Peyer's patch (tissue), 4 donors: Measurements from ENCODE around the gene WBP11. TPM values are rescaled to one million over a fixed set of nuclear protein-coding genes. Genes with fewer than 3 reads are reported as not detected.
A peak's percentile ranks its signal among the peaks of the same experiment; 100 is the strongest.

Experiments
- DNase-seq, 3 donors: peaks; one replicate each; pipeline ENCODE4 v3.0.0-alpha.2; 2017 to 2019
- H3K27ac ChIP-seq, 4 donors: fragments of 200-600 bp; sonication (generic); one replicate each; pipeline ENCODE4 v1.5.1; 2016 to 2019
- H3K27me3 ChIP-seq, 2 donors: fragments of 200-600 bp; sonication (generic); one replicate each; pipeline ENCODE4 v1.5.1; 2019
- H3K36me3 ChIP-seq, 3 donors: fragments of 200-600 bp; sonication (generic); one replicate each; pipeline ENCODE4 v1.5.1; 2016 to 2019
- H3K4me1 ChIP-seq, 4 donors: fragments of 200-600 bp; sonication (generic); one replicate each; pipeline ENCODE4 v1.5.1; 2016 to 2019
- H3K4me3 ChIP-seq, 4 donors: fragments of 200-600 bp; sonication (generic); 1 replicate in 3 of 4; 2 replicates in 1 of 4; pipeline ENCODE4 v1.5.1; 2016 to 2019; ENCODE audit warnings: mild to moderate bottlenecking in 1 of 4
- H3K9me3 ChIP-seq, 4 donors: fragments of 200-600 bp; sonication (generic); one replicate each; pipeline ENCODE4 v1.5.1; 2016 to 2019; ENCODE audit warnings: mild to moderate bottlenecking in 1 of 4
- CTCF ChIP-seq, 6 experiments: fragments of 450-650 bp in 4 of 6; fragments of 200-600 bp in 2 of 6; sonication (generic) in 1 of 6; IDR thresholded peaks; one replicate each; pipeline ENCODE4 v1.5.1; 2017 to 2019; ENCODE audit warnings: antibody characterized with exemption in 6 of 6, mild to moderate bottlenecking in 3 of 6, moderate library complexity in 1 of 6
- POLR2A ChIP-seq, 2 donors: fragments of 450-650 bp; IDR thresholded peaks; one replicate each; pipeline ENCODE4 v1.5.1; 2017; ENCODE audit warnings: antibody characterized with exemption in 2 of 2, mild to moderate bottlenecking in 2 of 2, moderate library complexity in 2 of 2
- total RNA-seq, 4 donors: library from RNA; depleted of rRNA; stranded (reverse); fragments of >200 nt; gene quantifications; one replicate each; pipeline ENCODE4 v1.1.0, GENCODE V29; 2016

The WBP11 gene
- total RNA-seq, 4 donors from 2014 or later, result 12.3 to 42.9 (median 12.8) TPM

- peak overlapping the region; percentile 88 to 99 (median 92) for H3K27ac ChIP-seq
- H3K36me3 ChIP-seq, result no peaks in the 10 kb centered on the region
- H3K27me3 ChIP-seq, result no peaks in the 10 kb centered on the region
- DNase-seq, result peak; percentile 32 to 75 (median 68)
- TF ChIP-seq CTCF (IDR thresholded peaks at IDR 0.05) (no peak), POLR2A (IDR thresholded peaks at IDR 0.05) (peak in 1 of 2 donors; percentile 40)
- no peaks in the 10 kb centered on the region for H3K4me1 ChIP-seq
- peak overlapping the region; percentile 63 to 90 (median 69) for H3K4me3 ChIP-seq
- H3K9me3 ChIP-seq, result no peaks in the 10 kb centered on the region
Observed at GRCh38 chr12:14774906-14775635, 28.2 kb downstream of the WBP11 start.

GRCh38 chr12:14774074-14774905 lies 29.0 kb downstream of the WBP11 start:
- Histone ChIP-seq H3K9me3 (no peaks in the 10 kb centered on the region), H3K4me1 (peaks cover 0 to 2% (median 0%) of the 10 kb centered on the region in 4 donors), H3K36me3 (no peaks in the 10 kb centered on the region), H3K27me3 (no peaks in the 10 kb centered on the region), H3K27ac (peak overlapping the region; percentile 88 to 99 (median 92)), H3K4me3 (peak overlapping the region; percentile 63 to 90 (median 69))
- TF ChIP-seq POLR2A (IDR thresholded peaks at IDR 0.05) (peak; percentile 98), CTCF (IDR thresholded peaks at IDR 0.05) (peak in 2 of 6 experiments; percentile 15 to 18)
- peak; percentile 94 to 98 (median 95) for DNase-seq

- Histone ChIP-seq H3K9me3 (no peaks in the 10 kb centered on the region), H3K27ac (peak overlapping the region; percentile 88 to 99 (median 92)), H3K4me3 (peak overlapping the region; percentile 63 to 90 (median 69)), H3K36me3 (no peaks in the 10 kb centered on the region), H3K27me3 (no peaks in the 10 kb centered on the region), H3K4me1 (peaks cover 0 to 8% (median 0%) of the 10 kb centered on the region in 4 donors)
- peak in 2 of 3 donors; percentile 57 to 72 for DNase-seq
- TF ChIP-seq POLR2A (IDR thresholded peaks at IDR 0.05), result no peak
- TF ChIP-seq CTCF (IDR thresholded peaks at IDR 0.05), result no peak
Observed at GRCh38 chr12:14773685-14774073, 29.6 kb downstream of the WBP11 start.

- Histone ChIP-seq H3K4me3 (no peak overlapping the region), H3K27ac (peak overlapping the region in 1 of 4 donors; percentile 88), H3K36me3 (no peaks in the 10 kb centered on the region), H3K9me3 (no peaks in the 10 kb centered on the region), H3K27me3 (no peaks in the 10 kb centered on the region), H3K4me1 (peaks cover 0 to 10% (median 0%) of the 10 kb centered on the region in 4 donors)
- DNase-seq, result no peak
- TF ChIP-seq POLR2A (IDR thresholded peaks at IDR 0.05), result no peak
- no peak for TF ChIP-seq CTCF (IDR thresholded peaks at IDR 0.05)
Observed at GRCh38 chr12:14772946-14773345, 30.3 kb downstream of the WBP11 start.

GRCh38 chr12:14771651-14772137 lies 31.6 kb downstream of the WBP11 start:
- Histone ChIP-seq H3K27ac (peak overlapping the region; percentile 96 to 97 (median 96)), H3K27me3 (no peaks in the 10 kb centered on the region), H3K36me3 (peaks cover 0 to 2% (median 0%) of the 10 kb centered on the region in 3 donors), H3K4me1 (peaks cover 0 to 10% (median 0%) of the 10 kb centered on the region in 4 donors), H3K9me3 (no peaks in the 10 kb centered on the region), H3K4me3 (peak overlapping the region; percentile 70 to 89 (median 75))
- TF ChIP-seq CTCF (IDR thresholded peaks at IDR 0.05) (no peak), POLR2A (IDR thresholded peaks at IDR 0.05) (no peak)
- no peak for DNase-seq
